Measurements from ENCODE around the gene NR3C2.

- no peak for TF ChIP-seq CTCF (IDR thresholded peaks at IDR 0.05)
- TF ChIP-seq POLR2A (IDR thresholded peaks at IDR 0.05) = no peak
These were observed 146.6 kb downstream of the NR3C2 start for GRCh38 chr4:148295642-148296041.
